Aorta (tissue), 5 donors: ENCODE results near the gene EPHB6. TPM values are rescaled to one million over a fixed set of nuclear protein-coding genes. Genes with fewer than 3 reads are reported as not detected.

ENCODE experiments used
- ATAC-seq: fragments of 200-7000 bp; cut with Tn5 transposase; one replicate; pipeline ENCODE4 v1.9.1; 2022; ENCODE audit warnings: moderate library complexity; ENCODE audit not compliant: low FRiP score
- DNase-seq, 2 donors: peaks; one replicate each; pipeline ENCODE4 v3.0.0-alpha.2; 2020
- H3K27ac ChIP-seq, 2 donors: one replicate each; pipeline ENCODE4 v1.5.1; 2013; ENCODE audit warnings: low read length in 2 of 2, mild to moderate bottlenecking in 2 of 2, moderate library complexity in 2 of 2, control low read depth in 1 of 2, inconsistent platforms in 1 of 2, low read depth in 1 of 2
- H3K27me3 ChIP-seq, 2 donors: one replicate each; pipeline ENCODE4 v1.6.1; 2013; ENCODE audit warnings: control low read depth in 1 of 2, low read length in 1 of 2, mild to moderate bottlenecking in 1 of 2, moderate library complexity in 1 of 2; ENCODE audit not compliant: insufficient read depth in 2 of 2, control insufficient read depth in 1 of 2
- H3K36me3 ChIP-seq, 2 donors: one replicate each; pipeline ENCODE4 v1.6.1; 2013; ENCODE audit warnings: control low read depth in 1 of 2, low read length in 1 of 2, mild to moderate bottlenecking in 1 of 2; ENCODE audit not compliant: insufficient read depth in 2 of 2, control insufficient read depth in 1 of 2
- H3K4me1 ChIP-seq, 2 donors: one replicate each; pipeline ENCODE4 v1.6.1; 2013; ENCODE audit warnings: low read length in 2 of 2, control low read depth in 1 of 2, mild to moderate bottlenecking in 1 of 2, moderate library complexity in 1 of 2; ENCODE audit not compliant: insufficient read depth in 2 of 2, control insufficient read depth in 1 of 2
- H3K4me3 ChIP-seq, 2 donors: one replicate each; pipeline ENCODE4 v1.5.1; 2013; ENCODE audit warnings: low read length in 2 of 2, control low read depth in 1 of 2, mild to moderate bottlenecking in 1 of 2
- H3K9me3 ChIP-seq: one replicate; pipeline ENCODE4 v1.6.1; 2013; ENCODE audit warnings: mild to moderate bottlenecking, low read length; ENCODE audit not compliant: control insufficient read depth
- WGBS, 2 donors: extraction: QIAGEN DNeasy Blood & Tissue Kit; methylation state at CpG; one replicate each; pipeline ENCODE4 v1.1.7; 2013; 5-methylcytosine and 5-hydroxymethylcytosine counted together
- intact Hi-C, 2 donors: fragments of 100-400 bp; cut with DNase I; formaldehyde crosslinking; loops; one replicate each; pipeline versions ENCODE4 v1.14.2 to v1.15.0; 2022
- polyA plus RNA-seq, 2 donors: library from polyadenylated mRNA; stranded (reverse); fragments of 200-250 nt; gene quantifications; one replicate each; pipeline ENCODE4 v1.2.3, GENCODE V29; 2013
- total RNA-seq, 2 donors: library from RNA; stranded (reverse); fragmentation: NEBNext Ultra II Directional; extraction: Animal tissue kit (Norgen Biotek cat#: 25700); gene quantifications; one replicate each; pipeline ENCODE4 v1.2.1, GENCODE V29; 2021
- donor health status: healthy with polysubstance abuse.
- donor health status: Bipolar disorder and iron deficiency.
- donor health status: DM: no; HTN: no; CAD: no.
- donor health status: DM: no; HTN: no; CAD: no.
- donor health status: DM: yes; HTN: yes; CAD: no.

The EPHB6 gene
- total and polyA plus RNA-seq, 4 donors, result 11.6 to 125 (median 14.9) TPM

DNA sequence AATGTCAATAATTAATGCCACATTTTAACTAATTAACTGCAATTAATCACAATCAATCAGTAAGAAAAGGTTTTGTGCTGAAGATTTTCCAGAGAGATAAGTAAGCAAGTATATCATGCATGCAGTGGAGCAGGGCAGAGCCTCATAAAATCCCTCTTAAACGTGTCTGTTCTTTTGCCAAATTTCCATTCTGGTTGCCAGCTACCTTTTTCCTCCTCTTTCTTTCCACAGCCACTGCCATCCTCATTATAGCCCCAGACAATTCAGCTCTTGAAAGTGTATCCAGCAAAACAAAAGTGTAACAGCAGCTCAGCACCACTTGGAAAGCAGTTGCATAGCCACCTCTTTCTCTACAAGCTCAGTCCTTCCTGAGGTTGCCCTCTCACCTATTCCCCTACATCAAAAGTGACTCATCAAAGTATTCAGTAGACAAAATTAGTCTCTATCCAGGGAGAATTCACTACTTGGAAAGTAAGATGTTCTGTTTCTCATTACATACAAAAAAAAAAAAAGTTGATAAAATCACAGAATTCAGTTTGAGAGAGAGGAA, 26.9 kb upstream of the EPHB6 start:
- ATAC-seq (no peak), DNase-seq (no peak)
- H3K27ac ChIP-seq, result no peak overlapping the region
- WGBS, 2 donors, result 33 to 36% methylated on average over 1 of the region's 1 CpG
- H3K4me1 ChIP-seq, result no peaks in the 10 kb centered on the region
- H3K27me3 ChIP-seq, result no peaks in the 10 kb centered on the region
- intact Hi-C loops, result no loop called here
- H3K36me3 ChIP-seq, result no peaks in the 10 kb centered on the region
- H3K4me3 ChIP-seq, result no peak overlapping the region
- H3K9me3 ChIP-seq, result peaks cover 1% of the 10 kb centered on the region

GRCh38 chr7:142832417-142832816, 22.5 kb upstream of the EPHB6 start:
- 68 to 76% methylated on average over 2 of the region's 2 CpGs for WGBS, 2 donors
- Histone ChIP-seq H3K4me1 (no peaks in the 10 kb centered on the region), H3K4me3 (no peak overlapping the region), H3K27me3 (no peaks in the 10 kb centered on the region), H3K27ac (no peak overlapping the region), H3K9me3 (no peaks in the 10 kb centered on the region), H3K36me3 (no peaks in the 10 kb centered on the region)
- intact Hi-C loops, result no loop called here
- DNase-seq (no peak), ATAC-seq (no peak)

- H3K4me3 ChIP-seq, result no peak overlapping the region
- WGBS, 2 donors, result 71 to 77% methylated on average over 6 of the region's 6 CpGs
- no peak overlapping the region for H3K27ac ChIP-seq
- no peak for DNase-seq
- no peaks in the 10 kb centered on the region for H3K9me3 ChIP-seq
- H3K36me3 ChIP-seq, result no peaks in the 10 kb centered on the region
- no peaks in the 10 kb centered on the region for H3K27me3 ChIP-seq
- ATAC-seq, result no peak
- intact Hi-C loops, result no loop called here
- H3K4me1 ChIP-seq, result no peaks in the 10 kb centered on the region
Observed at GRCh38 chr7:142833174-142834048, 21.5 kb upstream of the EPHB6 start.

GRCh38 chr7:142835487-142835886, 19.4 kb upstream of the EPHB6 start:
- intact Hi-C loops, result no loop called here
- no peak for ATAC-seq
- no peak for DNase-seq
- 13 to 41% methylated on average over 3 of the region's 3 CpGs for WGBS, 2 donors
- Histone ChIP-seq H3K4me1 (no peaks in the 10 kb centered on the region), H3K9me3 (no peaks in the 10 kb centered on the region), H3K27me3 (no peaks in the 10 kb centered on the region), H3K27ac (no peak overlapping the region), H3K4me3 (no peak overlapping the region), H3K36me3 (no peaks in the 10 kb centered on the region)

DNA sequence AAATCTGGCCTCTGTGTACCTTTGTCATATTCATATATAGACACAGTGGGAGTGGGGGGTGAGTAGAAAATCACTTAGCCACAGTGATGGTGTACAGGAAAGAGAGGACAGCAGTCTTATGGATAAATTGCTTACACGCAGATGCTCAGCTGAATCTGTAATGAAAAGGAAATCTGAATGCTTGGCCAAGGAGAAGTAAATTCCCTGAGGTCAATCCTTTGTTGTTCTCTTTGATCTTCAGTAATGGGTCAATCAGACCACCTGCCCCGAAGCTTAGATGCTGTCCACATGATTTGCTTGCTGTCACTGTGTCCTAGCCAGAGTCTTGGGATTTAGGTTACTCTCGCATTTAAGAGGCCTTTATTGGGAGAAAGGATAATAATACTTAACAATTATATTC, 18.4 kb upstream of the EPHB6 start:
- Histone ChIP-seq H3K36me3 (no peaks in the 10 kb centered on the region), H3K27ac (no peak overlapping the region), H3K27me3 (no peaks in the 10 kb centered on the region), H3K4me3 (no peak overlapping the region), H3K9me3 (no peaks in the 10 kb centered on the region), H3K4me1 (no peaks in the 10 kb centered on the region)
- intact Hi-C loops, result no loop called here
- DNase-seq, result no peak
- 89 to 93% methylated on average over 3 of the region's 3 CpGs for WGBS, 2 donors
- ATAC-seq, result no peak

GRCh38 chr7:142838461-142839213, 16.2 kb upstream of the EPHB6 start:
- Histone ChIP-seq H3K4me1 (no peaks in the 10 kb centered on the region), H3K27ac (no peak overlapping the region), H3K9me3 (no peaks in the 10 kb centered on the region), H3K36me3 (no peaks in the 10 kb centered on the region), H3K4me3 (no peak overlapping the region), H3K27me3 (no peaks in the 10 kb centered on the region)
- ATAC-seq (no peak), DNase-seq (no peak)
- WGBS, 2 donors, result 66 to 71% methylated on average over 4 of the region's 4 CpGs
- intact Hi-C loops, result no loop called here

DNA sequence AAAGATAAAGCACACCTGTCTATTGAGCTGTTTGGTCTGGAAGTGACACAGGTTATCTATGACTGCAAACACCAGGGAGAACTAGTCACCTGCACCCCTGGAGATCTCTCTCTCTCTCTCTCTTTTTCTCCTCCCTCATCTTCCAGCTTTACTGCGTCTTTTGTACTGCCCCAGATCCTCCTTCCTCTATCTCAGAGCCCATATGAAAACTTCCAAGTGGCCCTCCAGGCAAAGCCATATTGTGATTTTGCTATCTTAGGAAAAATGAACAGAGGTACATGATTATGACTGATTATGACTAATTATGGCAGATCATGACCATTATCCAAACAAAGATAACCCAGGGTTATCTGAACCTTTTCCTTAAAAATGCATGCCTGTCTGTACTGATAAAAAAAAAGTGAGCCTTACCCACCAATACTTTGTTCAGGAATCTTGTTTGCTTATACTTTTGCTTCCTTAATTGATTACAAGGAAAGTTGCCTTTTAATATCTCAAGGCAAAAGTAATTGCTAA, 12.6 kb upstream of the EPHB6 start:
- no peak for DNase-seq
- Histone ChIP-seq H3K27me3 (no peaks in the 10 kb centered on the region), H3K4me3 (no peak overlapping the region), H3K36me3 (no peaks in the 10 kb centered on the region), H3K27ac (no peak overlapping the region), H3K9me3 (no peaks in the 10 kb centered on the region), H3K4me1 (no peaks in the 10 kb centered on the region)
- intact Hi-C loops, result no loop called here
- ATAC-seq, result no peak
- 86 to 88% methylated on average over 1 of the region's 1 CpG for WGBS, 2 donors

GRCh38 chr7:142847353-142847752, 7.5 kb upstream of the EPHB6 start:
- no peak overlapping the region for H3K27ac ChIP-seq
- no peaks in the 10 kb centered on the region for H3K36me3 ChIP-seq
- DNase-seq (no peak), ATAC-seq (no peak)
- H3K4me1 ChIP-seq, result no peaks in the 10 kb centered on the region
- H3K27me3 ChIP-seq, result no peaks in the 10 kb centered on the region
- H3K9me3 ChIP-seq, result no peaks in the 10 kb centered on the region
- whole genome bisulfite sequencing, 2 donors, result 86 to 89% methylated on average over 2 of the region's 2 CpGs
- H3K4me3 ChIP-seq, result no peak overlapping the region
- intact Hi-C loops, result no loop called here
